Uterine smooth muscle cell (primary cell): ENCODE data around the gene MXRA8. TPM values are rescaled to one million over a fixed set of nuclear protein-coding genes. Genes with fewer than 3 reads are reported as not detected.

Source experiments
- total RNA-seq: library from RNA; depleted of rRNA; stranded (reverse); fragments of >200 nt; gene quantifications from 2 replicates; pipeline ENCODE4 v1.2.3, GENCODE V29; 2014

Gene MXRA8
- 203 and 230 TPM in 2 replicates for total RNA-seq

GRCh38 chr1:1358433-1359271 lies at the start of gene MXRA8:
MXRA8 (minus strand) TSS chr1:1358555; CDS start chr1:1358504, 51 bp downstream.

GRCh38 chr1:1406821-1407635 lies 48.7 kb upstream of the MXRA8 start, which contains the start of gene MRPL20:
MRPL20 (minus strand) TSS chr1:1407293; CDS start chr1:1407217, 76 bp downstream.

GRCh38 chr1:1399187-1399871 lies 41.0 kb upstream of the MXRA8 start, which contains the start of gene CCNL2:
CCNL2 (minus strand) TSS chr1:1399335; CDS start chr1:1399306, 29 bp downstream.

GRCh38 chr1:1374929-1375662 lies 16.7 kb upstream of the MXRA8 start, which contains the start of gene AURKAIP1:
AURKAIP1 (minus strand) TSS chr1:1375207; CDS start chr1:1374756, 451 bp downstream.

GRCh38 chr1:1349256-1350012 lies 8.9 kb downstream of the MXRA8 start, which contains the start of gene DVL1:
DVL1 (minus strand) TSS chr1:1349418; CDS start chr1:1349065, 353 bp downstream.

GRCh38 chr1:1331068-1331965 lies 27.0 kb downstream of the MXRA8 start, which contains the start of gene TAS1R3:
TAS1R3 (plus strand) TSS chr1:1331280; CDS start chr1:1331346, 66 bp downstream.

GRCh38 chr1:1324524-1325287 lies 33.6 kb downstream of the MXRA8 start, which contains the start of the genes CPTP and INTS11:
CPTP (plus strand) TSS chr1:1324802; CDS start chr1:1326911, 2,109 bp downstream.
INTS11 (minus strand) TSS chr1:1324660; CDS start chr1:1324608, 52 bp downstream.

GRCh38 chr1:1307923-1308755 lies 50.2 kb downstream of the MXRA8 start, which contains the start of the genes ACAP3 and PUSL1:
ACAP3 (minus strand) TSS chr1:1307930; CDS start chr1:1307815, 115 bp downstream.
PUSL1 (plus strand) TSS chr1:1308597; CDS start chr1:1308644, 47 bp downstream.

Other genes starting within 250 kb of the MXRA8 start
- gene C1orf159, start 242.5 kb downstream of the MXRA8 start, total RNA-seq = 6.2 and 10.2 TPM in 2 replicates
- gene TTLL10, start 184.7 kb downstream of the MXRA8 start, total RNA-seq = 0.12 TPM in 1 of 2 replicates, not detected in the other
- gene TNFRSF18, start 152.0 kb downstream of the MXRA8 start, total RNA-seq = 0.12 TPM in 1 of 2 replicates, not detected in the other
- 0.12 TPM in 1 of 2 replicates, not detected in the other for gene TNFRSF4, start 144.4 kb downstream of the MXRA8 start, total RNA-seq
- gene SDF4, start 126.6 kb downstream of the MXRA8 start, total RNA-seq = 100 and 158 TPM in 2 replicates
- gene B3GALT6, start 126.3 kb downstream of the MXRA8 start, total RNA-seq = 32.0 and 35.1 TPM in 2 replicates
- 1.1 and 2.0 TPM in 2 replicates for gene C1QTNF12, start 111.8 kb downstream of the MXRA8 start, total RNA-seq
- gene UBE2J2, start 84.7 kb downstream of the MXRA8 start, total RNA-seq = 37.2 and 51.7 TPM in 2 replicates
- gene SCNN1D, start 78.1 kb downstream of the MXRA8 start, total RNA-seq = 0.89 and 1.7 TPM in 2 replicates
- gene ACAP3, start 50.6 kb downstream of the MXRA8 start, total RNA-seq = 38.2 and 64.0 TPM in 2 replicates
- 15.0 and 24.8 TPM in 2 replicates for gene PUSL1, start 50.0 kb downstream of the MXRA8 start, total RNA-seq
- 56.2 and 67.3 TPM in 2 replicates for gene INTS11, start 33.9 kb downstream of the MXRA8 start, total RNA-seq
- gene CPTP, start 33.8 kb downstream of the MXRA8 start, total RNA-seq = 10.3 and 10.5 TPM in 2 replicates
- gene TAS1R3, start 27.3 kb downstream of the MXRA8 start, total RNA-seq = 0.11 and 0.12 TPM in 2 replicates
- 133 and 150 TPM in 2 replicates for gene DVL1, start 9.1 kb downstream of the MXRA8 start, total RNA-seq
- gene AURKAIP1, start 16.7 kb upstream of the MXRA8 start, total RNA-seq = 94.9 and 118 TPM in 2 replicates
- gene CCNL2, start 40.8 kb upstream of the MXRA8 start, total RNA-seq = 125 and 147 TPM in 2 replicates
- gene MRPL20, start 48.7 kb upstream of the MXRA8 start, total RNA-seq = 72.1 and 100 TPM in 2 replicates
- gene ANKRD65, start 62.7 kb upstream of the MXRA8 start, total RNA-seq = 0.77 and 0.87 TPM in 2 replicates
- gene VWA1, start 77.1 kb upstream of the MXRA8 start, total RNA-seq = 3.2 and 5.1 TPM in 2 replicates
- gene ATAD3C, start 91.1 kb upstream of the MXRA8 start, total RNA-seq = 0.50 TPM in 1 of 2 replicates, not detected in the other
- gene ATAD3B, start 113.2 kb upstream of the MXRA8 start, total RNA-seq = 16.9 and 35.3 TPM in 2 replicates
- gene ATAD3A, start 153.6 kb upstream of the MXRA8 start, total RNA-seq = 33.6 and 79.5 TPM in 2 replicates
- 3.3 and 7.2 TPM in 2 replicates for gene TMEM240, start 182.1 kb upstream of the MXRA8 start, total RNA-seq
- gene SSU72, start 216.3 kb upstream of the MXRA8 start, total RNA-seq = 62.5 and 67.6 TPM in 2 replicates
- gene FNDC10, start 241.6 kb upstream of the MXRA8 start, total RNA-seq = 0.77 and 1.00 TPM in 2 replicates